ENCODE results near the gene ATF2.

The ATF2 gene, protein sequence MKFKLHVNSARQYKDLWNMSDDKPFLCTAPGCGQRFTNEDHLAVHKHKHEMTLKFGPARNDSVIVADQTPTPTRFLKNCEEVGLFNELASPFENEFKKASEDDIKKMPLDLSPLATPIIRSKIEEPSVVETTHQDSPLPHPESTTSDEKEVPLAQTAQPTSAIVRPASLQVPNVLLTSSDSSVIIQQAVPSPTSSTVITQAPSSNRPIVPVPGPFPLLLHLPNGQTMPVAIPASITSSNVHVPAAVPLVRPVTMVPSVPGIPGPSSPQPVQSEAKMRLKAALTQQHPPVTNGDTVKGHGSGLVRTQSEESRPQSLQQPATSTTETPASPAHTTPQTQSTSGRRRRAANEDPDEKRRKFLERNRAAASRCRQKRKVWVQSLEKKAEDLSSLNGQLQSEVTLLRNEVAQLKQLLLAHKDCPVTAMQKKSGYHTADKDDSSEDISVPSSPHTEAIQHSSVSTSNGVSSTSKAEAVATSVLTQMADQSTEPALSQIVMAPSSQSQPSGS

GRCh38 chr2:175167792-175168563 lies at the start of gene ATF2:
Gene ATF2, minus strand, starts transcription at chr2:175168203. Its CDS starts 31,760 bp downstream, at chr2:175136443.
- DNase-seq (ENCODE audit: low spot score): peak; percentile 99

GRCh38 chr2:175207741-175208438 lies 39.9 kb upstream of the ATF2 start:
- DNase-seq (ENCODE audit: low spot score): peak; percentile 26

- no peak for DNase-seq (ENCODE audit: low spot score)
Observed at GRCh38 chr2:175206866-175207265, 38.9 kb upstream of the ATF2 start.

DNA sequence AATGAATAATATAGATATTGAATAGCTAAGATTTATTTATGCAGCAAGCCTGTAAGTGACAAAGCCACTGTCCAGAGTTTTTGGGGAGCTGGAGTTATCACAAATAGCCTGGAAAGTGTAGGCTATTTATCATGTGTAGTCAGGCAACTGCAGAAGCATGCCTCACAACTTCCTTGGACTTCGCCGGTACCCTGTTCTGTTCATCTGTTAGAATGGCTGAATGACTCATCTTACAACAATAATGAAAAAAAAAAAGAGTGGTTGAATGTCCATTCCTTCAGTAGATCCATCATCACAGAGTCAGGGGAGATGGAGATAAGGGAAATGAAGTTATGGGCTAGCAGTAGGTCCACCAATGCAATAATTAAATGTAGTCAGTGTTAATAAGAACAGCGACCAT lies 37.5 kb upstream of the ATF2 start:
- DNase-seq (ENCODE audit: low spot score): no peak

- peak; percentile 47 for DNase-seq (ENCODE audit: low spot score)
Observed at GRCh38 chr2:175203621-175204496, 35.9 kb upstream of the ATF2 start.

GRCh38 chr2:175195012-175195411 lies 27.0 kb upstream of the ATF2 start:
- DNase-seq (ENCODE audit: low spot score): no peak

DNA sequence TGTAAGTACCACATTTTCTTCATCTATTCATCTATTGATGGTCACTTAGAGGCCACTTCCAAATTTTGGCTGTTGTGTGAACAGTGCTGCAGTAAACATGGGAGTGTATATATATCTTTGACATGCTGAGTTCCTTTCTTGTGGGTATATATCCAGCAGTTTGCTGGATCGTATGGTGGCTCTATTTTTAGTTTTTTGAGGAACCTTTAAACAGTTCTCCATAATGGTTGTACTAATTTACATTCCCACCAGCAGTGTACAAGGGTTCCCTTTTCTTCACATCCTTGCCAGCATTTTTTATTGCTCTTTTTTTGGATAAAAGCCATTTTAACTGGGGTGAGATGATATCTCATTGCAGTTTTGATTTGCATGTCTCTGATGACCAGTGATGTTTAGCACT lies 20.8 kb upstream of the ATF2 start:
- DNase-seq (ENCODE audit: low spot score): no peak

DNA sequence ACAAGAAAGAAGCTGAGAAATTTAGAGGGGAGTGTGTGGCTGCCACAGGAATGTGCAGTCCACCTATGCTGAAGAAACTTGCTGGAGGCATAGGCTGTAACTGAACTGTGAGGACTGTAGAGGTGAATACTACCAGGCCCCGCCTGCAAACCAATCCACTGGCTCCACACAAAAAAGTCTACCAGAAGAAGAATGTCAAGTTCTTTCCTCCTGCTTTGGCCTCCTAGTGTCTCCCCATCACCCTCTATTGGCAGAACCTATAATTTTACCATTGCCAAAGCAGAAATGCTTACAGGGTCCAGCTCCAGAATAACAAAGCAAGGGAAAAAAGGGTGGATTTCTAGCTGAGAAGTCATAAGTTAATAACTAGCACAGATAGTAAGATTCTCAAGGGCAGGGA lies 19.4 kb upstream of the ATF2 start:
- peak; percentile 24 for DNase-seq (ENCODE audit: low spot score)

- no peak for DNase-seq (ENCODE audit: low spot score)
Observed at GRCh38 chr2:175183674-175184073, 15.7 kb upstream of the ATF2 start.

DNA sequence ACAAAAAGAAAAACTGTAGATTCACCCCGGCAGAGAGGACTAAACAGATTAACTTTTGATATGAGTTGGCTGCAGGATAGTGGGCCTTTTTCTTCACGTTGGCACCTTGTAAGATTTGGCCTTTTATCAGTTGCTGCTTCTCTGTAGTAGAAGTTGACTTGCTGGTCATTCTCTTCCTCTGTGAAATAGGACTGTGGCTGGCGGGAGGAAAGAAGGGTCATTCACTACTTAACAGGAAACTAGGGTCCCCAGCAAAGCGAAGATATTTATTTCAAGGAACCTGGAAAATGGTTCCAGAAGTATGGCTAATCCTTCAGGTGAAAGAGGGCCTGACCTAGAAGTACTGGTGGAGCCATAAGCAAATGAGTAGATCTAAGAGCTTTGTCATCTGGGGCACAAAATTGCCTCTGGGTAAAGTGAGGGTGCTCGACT lies 13.9 kb upstream of the ATF2 start:
- DNase-seq (ENCODE audit: low spot score): no peak

- peak; percentile 95 for DNase-seq (ENCODE audit: low spot score)
Observed at GRCh38 chr2:175181104-175181876, 13.3 kb upstream of the ATF2 start, which contains the start of gene ATP5MC3. Gene ATP5MC3, minus strand, starts transcription at chr2:175181710. Its CDS starts 317 bp downstream, at chr2:175181393.

DNA sequence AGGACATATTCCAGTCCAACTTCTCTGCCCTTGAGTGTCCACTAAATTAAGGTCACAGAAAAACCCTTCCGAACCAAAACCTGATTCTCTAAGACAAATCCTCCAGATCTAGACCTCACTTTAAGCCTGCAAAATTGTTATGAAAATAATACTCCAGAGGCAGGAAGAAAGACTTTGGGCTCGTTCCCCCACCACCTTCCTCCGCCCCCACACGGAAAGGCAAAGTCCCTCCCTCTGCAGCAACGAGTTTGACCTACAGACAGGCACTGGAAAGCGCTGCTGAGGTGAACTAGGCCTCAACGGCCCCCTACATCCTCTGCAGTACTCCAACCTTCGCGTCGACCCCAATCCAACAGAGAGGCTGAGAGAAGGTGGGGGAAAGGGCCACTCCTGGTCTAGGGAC lies 12.7 kb upstream of the ATF2 start:
- DNase-seq (ENCODE audit: low spot score): peak; percentile 36

DNA sequence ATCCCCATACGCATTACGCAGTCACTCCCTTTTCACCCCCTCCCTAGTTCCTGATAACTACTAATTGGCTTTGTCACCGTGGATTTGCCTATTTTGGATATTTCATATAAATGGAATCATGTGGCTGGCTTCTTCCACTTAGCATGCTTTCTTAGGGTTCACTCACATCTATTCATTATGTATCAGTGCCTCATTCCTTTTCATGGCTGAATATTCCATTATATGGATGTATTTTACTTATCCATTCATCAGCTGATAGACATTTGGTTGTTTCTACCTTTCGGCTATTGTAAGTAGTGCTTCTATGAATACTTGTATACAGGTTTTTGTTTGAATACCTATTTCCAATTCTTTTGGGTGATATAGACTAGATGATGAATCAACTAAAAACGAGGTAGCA lies 8.6 kb upstream of the ATF2 start:
- DNase-seq (ENCODE audit: low spot score): no peak

DNA sequence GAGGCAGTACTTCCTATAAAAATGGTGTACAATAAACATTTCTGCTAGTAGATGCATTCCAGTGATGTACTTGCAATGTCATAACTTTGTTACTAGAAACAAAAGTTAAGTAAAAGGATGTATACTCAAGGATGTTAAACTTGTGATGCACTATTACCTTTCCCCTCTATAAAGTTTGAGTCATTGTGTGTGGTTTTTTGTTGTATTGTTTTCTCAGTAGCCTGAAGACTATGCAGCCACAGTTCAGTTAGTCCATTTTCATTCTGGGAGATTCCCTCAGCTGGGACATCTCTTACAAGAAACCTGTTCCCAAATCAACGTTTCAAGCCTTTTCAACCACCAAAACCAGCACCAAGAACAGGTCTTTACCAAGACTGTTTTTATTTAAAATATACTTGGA lies 7.9 kb upstream of the ATF2 start:
- no peak for DNase-seq (ENCODE audit: low spot score)

GRCh38 chr2:175175320-175175719 lies 7.3 kb upstream of the ATF2 start:
- DNase-seq (ENCODE audit: low spot score): no peak

GRCh38 chr2:175170659-175171304 lies 2.8 kb upstream of the ATF2 start:
- no peak for DNase-seq (ENCODE audit: low spot score)

GRCh38 chr2:175169191-175169590 lies 1.2 kb upstream of the ATF2 start:
- no peak for DNase-seq (ENCODE audit: low spot score)

DNA sequence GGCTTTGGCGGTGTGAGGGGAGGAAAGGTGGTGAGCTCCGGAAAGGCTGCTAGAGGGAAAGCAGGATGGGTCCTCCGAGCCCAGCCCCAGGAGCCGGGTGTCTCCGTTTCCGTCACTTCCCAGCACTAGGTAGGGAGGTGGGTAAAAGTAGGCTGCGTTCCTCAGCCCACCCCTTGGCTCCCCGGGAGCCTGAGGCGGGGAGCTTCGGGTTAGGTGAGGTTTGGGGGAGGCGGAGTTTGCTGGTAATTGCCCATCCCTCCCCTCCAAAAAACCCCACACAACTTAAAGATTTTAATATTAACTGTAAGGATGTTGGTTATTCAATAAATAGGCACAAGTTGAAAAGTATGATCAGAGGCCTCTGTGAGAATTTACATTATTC lies 552 bp upstream of the ATF2 start:
- DNase-seq (ENCODE audit: low spot score): no peak

- DNase-seq (ENCODE audit: low spot score): peak; percentile 27
Observed at GRCh38 chr2:175167076-175167791, 769 bp downstream of the ATF2 start.
